NCI-H510A (cell line): ENCODE results near the gene SLC11A1.

ENCODE experiments used
- DNase-seq: peaks from one replicate; lab custom pipeline; 2025; lab: John Stamatoyannopoulos, UW

The SLC11A1 gene

GRCh38 chr2:218381916-218382366 is at the start of gene SLC11A1:
TSS of gene SLC11A1 (plus strand) at chr2:218382273. CDS start at chr2:218382369, 96 bp downstream.
- no peak for DNase-seq

GRCh38 chr2:218332288-218332687 is 49.8 kb upstream of the SLC11A1 start:
- no peak for DNase-seq

GRCh38 chr2:218332920-218333645 is 49.0 kb upstream of the SLC11A1 start:
- DNase-seq, result no peak

GRCh38 chr2:218334531-218334930 is 47.5 kb upstream of the SLC11A1 start:
- no peak for DNase-seq

GRCh38 chr2:218340656-218341055 is 41.4 kb upstream of the SLC11A1 start:
- DNase-seq, result no peak

GRCh38 chr2:218341381-218341780 is 40.7 kb upstream of the SLC11A1 start:
- no peak for DNase-seq

- no peak for DNase-seq
These were observed 39.2 kb upstream of the SLC11A1 start for GRCh38 chr2:218342837-218343236.

GRCh38 chr2:218343591-218343990 is 38.5 kb upstream of the SLC11A1 start:
- no peak for DNase-seq

- DNase-seq, result no peak
These were observed 37.9 kb upstream of the SLC11A1 start for GRCh38 chr2:218344090-218344754.

GRCh38 chr2:218344755-218345417 is 37.2 kb upstream of the SLC11A1 start:
- DNase-seq, result no peak

GRCh38 chr2:218345491-218346236 is 36.4 kb upstream of the SLC11A1 start:
- peak; percentile 22 for DNase-seq

GRCh38 chr2:218347172-218347571 is 34.9 kb upstream of the SLC11A1 start:
- DNase-seq, result no peak

GRCh38 chr2:218354045-218354444 is 28.0 kb upstream of the SLC11A1 start:
- DNase-seq, result no peak

- no peak for DNase-seq
These were observed 27.1 kb upstream of the SLC11A1 start for GRCh38 chr2:218354850-218355443.

GRCh38 chr2:218357236-218358177 is 24.6 kb upstream of the SLC11A1 start:
- no peak for DNase-seq

GRCh38 chr2:218360453-218360852 is 21.6 kb upstream of the SLC11A1 start:
- no peak for DNase-seq

GRCh38 chr2:218362606-218363005 is 19.5 kb upstream of the SLC11A1 start:
- no peak for DNase-seq

GRCh38 chr2:218363736-218364135 is 18.3 kb upstream of the SLC11A1 start:
- no peak for DNase-seq

GRCh38 chr2:218364196-218364595 is 17.9 kb upstream of the SLC11A1 start:
- no peak for DNase-seq

- DNase-seq, result no peak
These were observed 15.3 kb upstream of the SLC11A1 start for GRCh38 chr2:218366621-218367414.
